GM18499 (cell line): ENCODE data around the gene SLC25A21.
"Not testable (repeated sequence)": the region's sequence is repeated elsewhere in the genome, so short reads cannot be mapped to it uniquely, and the experiment has no call there.

Experiments
- ATAC-seq: cut with Tn5 transposase; IDR thresholded peaks from one replicate; pipeline ENCODE4 v1.9.1; 2021; ENCODE audit warnings: moderate number of reproducible peaks; ENCODE audit not compliant: insufficient read depth, unreplicated experiment

SLC25A21 gene

GRCh38 chr14:37187294-37187693 lies 14.9 kb upstream of the SLC25A21 start:
- ATAC-seq: no peak

GRCh38 chr14:37186865-37187264 lies 14.5 kb upstream of the SLC25A21 start:
- ATAC-seq: no peak

- ATAC-seq: no peak
Observed at GRCh38 chr14:37185670-37186069, 13.3 kb upstream of the SLC25A21 start.

GRCh38 chr14:37184520-37184919 lies 12.1 kb upstream of the SLC25A21 start:
- not testable (repeated sequence) for ATAC-seq

GRCh38 chr14:37181441-37181840 lies 9.0 kb upstream of the SLC25A21 start:
- no peak for ATAC-seq

- not testable (repeated sequence) for ATAC-seq
Observed at GRCh38 chr14:37180886-37181285, 8.5 kb upstream of the SLC25A21 start.

GRCh38 chr14:37179896-37180502 lies 7.6 kb upstream of the SLC25A21 start:
- ATAC-seq: no peak

- no peak for ATAC-seq
Observed at GRCh38 chr14:37172936-37173614, 669 bp upstream of the SLC25A21 start.

- no peak for ATAC-seq
Observed at GRCh38 chr14:37171678-37172023, 755 bp downstream of the SLC25A21 start.

GRCh38 chr14:37170993-37171392 lies 1.4 kb downstream of the SLC25A21 start:
- ATAC-seq: no peak

GRCh38 chr14:37170237-37170636 lies 2.2 kb downstream of the SLC25A21 start:
- no peak for ATAC-seq

- ATAC-seq: no peak
Observed at GRCh38 chr14:37168721-37169120, 3.7 kb downstream of the SLC25A21 start.

GRCh38 chr14:37167151-37168047 lies 5.0 kb downstream of the SLC25A21 start:
- no peak for ATAC-seq

GRCh38 chr14:37165794-37166193 lies 6.6 kb downstream of the SLC25A21 start:
- no peak for ATAC-seq

- not testable (repeated sequence) for ATAC-seq
Observed at GRCh38 chr14:37162307-37162706, 10.1 kb downstream of the SLC25A21 start.

GRCh38 chr14:37157987-37158386 lies 14.4 kb downstream of the SLC25A21 start:
- ATAC-seq: no peak

GRCh38 chr14:37153483-37153882 lies 18.9 kb downstream of the SLC25A21 start:
- ATAC-seq: no peak

GRCh38 chr14:37153005-37153404 lies 19.4 kb downstream of the SLC25A21 start:
- ATAC-seq: no peak

GRCh38 chr14:37150414-37150813 lies 22.0 kb downstream of the SLC25A21 start:
- no peak for ATAC-seq

- ATAC-seq: no peak
Observed at GRCh38 chr14:37147310-37147880, 25.0 kb downstream of the SLC25A21 start.

GRCh38 chr14:37146438-37146837 lies 26.0 kb downstream of the SLC25A21 start:
- ATAC-seq: not testable (repeated sequence)
